Osteoblast (primary cell): Measurements from ENCODE around the gene ANO4. TPM values are rescaled to one million over a fixed set of nuclear protein-coding genes. Genes with fewer than 3 reads are reported as not detected.

Experiments
- DNase-seq: peaks from one replicate; pipeline ENCODE4 v3.0.0; 2011; ENCODE audit warnings: low spot score, mixed read lengths; ENCODE audit not compliant: insufficient read length; ENCODE audit errors: missing footprints
- H2AFZ ChIP-seq: 2 replicates; pipeline ENCODE4 v1.6.0; 2011; ENCODE audit warnings: mild to moderate bottlenecking, low read length
- H3K27ac ChIP-seq: 2 replicates; pipeline ENCODE4 v1.5.1; 2011; ENCODE audit warnings: mild to moderate bottlenecking, low read depth, low read length, moderate library complexity
- H3K27me3 ChIP-seq: 2 replicates; pipeline ENCODE4 v1.6.0; 2012; ENCODE audit warnings: mild to moderate bottlenecking, control low read depth, inconsistent platforms, low read length, moderate library complexity; ENCODE audit not compliant: insufficient read depth
- H3K36me3 ChIP-seq: 2 replicates; pipeline ENCODE4 v1.5.1; 2011; ENCODE audit warnings: mild to moderate bottlenecking, low read length, control low read depth, moderate library complexity; ENCODE audit not compliant: insufficient read depth
- H3K4me1 ChIP-seq: 2 replicates; pipeline ENCODE4 v1.5.1; 2011; ENCODE audit warnings: mild to moderate bottlenecking, low read length, control low read depth, moderate library complexity; ENCODE audit not compliant: insufficient read depth
- H3K4me2 ChIP-seq: 2 replicates; pipeline ENCODE4 v1.6.0; 2011; ENCODE audit warnings: mild to moderate bottlenecking, low read length; ENCODE audit not compliant: insufficient read depth
- H3K4me3 ChIP-seq: fragments of 200-600 bp; sonication (generic); 3 replicates; pipeline ENCODE4 v1.5.1; 2012; ENCODE audit warnings: mild to moderate bottlenecking, low read length, inconsistent platforms; ENCODE audit not compliant: insufficient read depth
- H3K79me2 ChIP-seq: 2 replicates; pipeline ENCODE4 v1.6.0; 2012; ENCODE audit warnings: mild to moderate bottlenecking, low read length, control low read depth, inconsistent platforms; ENCODE audit not compliant: insufficient read depth
- H3K9me3 ChIP-seq: 2 replicates; pipeline ENCODE4 v1.5.1; 2011; ENCODE audit warnings: low read depth, low read length, control low read depth
- H4K20me1 ChIP-seq: 2 replicates; pipeline ENCODE4 v1.6.0; 2012; ENCODE audit warnings: mild to moderate bottlenecking, low read length, control low read depth; ENCODE audit not compliant: insufficient read depth
- CTCF ChIP-seq: IDR thresholded peaks from 2 replicates; pipeline ENCODE4 v1.5.1; 2011; ENCODE audit warnings: mild to moderate bottlenecking, low read depth, low read length, moderate library complexity; ENCODE audit errors: extremely low read depth
- total RNA-seq: library from RNA; depleted of rRNA; stranded (reverse); fragments of >200 nt; gene quantifications from 2 replicates; pipeline ENCODE4 v1.2.3, GENCODE V29; 2012

Gene ANO4
- total RNA-seq, 1 donor = not detected

GRCh38 chr12:100755186-100755585 is 39.4 kb upstream of the ANO4 start:
- Histone ChIP-seq H2AFZ (no peak overlapping the region), H4K20me1 (no peaks in the 10 kb centered on the region), H3K27me3 (no peaks in the 10 kb centered on the region), H3K36me3 (no peaks in the 10 kb centered on the region), H3K9me3 (no peaks in the 10 kb centered on the region), H3K27ac (no peak overlapping the region), H3K79me2 (no peaks in the 10 kb centered on the region), H3K4me3 (no peak overlapping the region), H3K4me2 (no peak overlapping the region), H3K4me1 (no peaks in the 10 kb centered on the region)
- no peak for DNase-seq
- no peak for TF ChIP-seq CTCF

- DNase-seq = no peak
Measured at GRCh38 chr12:100758083-100758482, 36.5 kb upstream of the ANO4 start.

GRCh38 chr12:100767371-100767770 is 27.2 kb upstream of the ANO4 start:
- no peak overlapping the region for H3K4me2 ChIP-seq
- no peak overlapping the region for H3K27ac ChIP-seq
- H3K36me3 ChIP-seq = no peaks in the 10 kb centered on the region
- no peaks in the 10 kb centered on the region for H3K27me3 ChIP-seq
- H4K20me1 ChIP-seq = no peaks in the 10 kb centered on the region
- no peak overlapping the region for H3K4me3 ChIP-seq
- no peak overlapping the region for H2AFZ ChIP-seq
- no peaks in the 10 kb centered on the region for H3K79me2 ChIP-seq
- no peaks in the 10 kb centered on the region for H3K4me1 ChIP-seq
- DNase-seq = no peak
- TF ChIP-seq CTCF = no peak
- H3K9me3 ChIP-seq = no peaks in the 10 kb centered on the region

More at GRCh38 chr12:100758083-100758482, 36.5 kb upstream of the ANO4 start:
- Histone ChIP-seq H3K36me3 (no peaks in the 10 kb centered on the region), H3K4me3 (no peak overlapping the region), H3K27me3 (no peaks in the 10 kb centered on the region), H4K20me1 (no peaks in the 10 kb centered on the region), H3K4me2 (no peak overlapping the region), H3K27ac (no peak overlapping the region), H3K4me1 (no peaks in the 10 kb centered on the region), H3K79me2 (no peaks in the 10 kb centered on the region), H3K9me3 (no peaks in the 10 kb centered on the region), H2AFZ (no peak overlapping the region)
- TF ChIP-seq CTCF = no peak

GRCh38 chr12:100767950-100768349 is 26.6 kb upstream of the ANO4 start:
- no peak for TF ChIP-seq CTCF
- no peaks in the 10 kb centered on the region for H4K20me1 ChIP-seq
- no peak overlapping the region for H3K27ac ChIP-seq
- H3K27me3 ChIP-seq = no peaks in the 10 kb centered on the region
- no peak for DNase-seq
- H3K79me2 ChIP-seq = no peaks in the 10 kb centered on the region
- no peaks in the 10 kb centered on the region for H3K9me3 ChIP-seq
- no peak overlapping the region for H3K4me2 ChIP-seq
- no peak overlapping the region for H3K4me3 ChIP-seq
- no peaks in the 10 kb centered on the region for H3K36me3 ChIP-seq
- H2AFZ ChIP-seq = no peak overlapping the region
- H3K4me1 ChIP-seq = no peaks in the 10 kb centered on the region
